Measurements from ENCODE around the gene AKAP7.

Gene AKAP7

DNA sequence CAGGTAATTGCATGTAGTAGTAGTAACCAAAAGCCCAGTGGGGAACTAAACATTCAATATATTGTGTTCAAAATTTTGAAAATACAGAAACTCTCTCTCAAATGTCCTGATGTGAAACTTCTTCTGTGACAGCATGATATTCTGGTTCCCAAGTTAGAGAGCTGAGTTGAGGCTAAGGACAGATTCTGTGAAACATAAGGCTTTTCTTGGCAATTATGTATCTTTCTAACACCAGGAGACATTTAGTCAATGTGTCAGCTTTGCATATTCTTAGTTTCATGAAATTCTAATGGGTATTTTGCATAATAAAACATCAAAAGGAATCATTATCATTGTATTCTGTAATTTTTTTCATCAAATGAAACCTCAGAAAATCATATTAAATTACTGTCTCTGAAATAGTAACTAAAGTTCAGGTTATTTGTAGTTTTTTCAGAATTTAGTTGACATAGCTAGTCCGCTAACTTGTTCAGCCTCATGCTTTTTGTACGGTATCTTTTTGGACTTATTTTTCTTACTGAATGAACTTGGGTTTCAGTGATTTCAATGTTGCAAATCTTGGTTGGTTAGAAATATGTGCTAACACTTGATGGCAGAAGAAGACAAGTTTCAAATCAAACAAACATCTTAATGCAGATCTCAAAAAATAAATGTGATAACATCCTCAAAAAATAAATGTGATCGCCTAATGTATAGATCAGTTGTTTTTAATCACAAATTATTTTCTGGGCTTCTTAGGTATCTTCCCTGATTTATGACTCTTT lies 70.4 kb downstream of the AKAP7 start:
- ATAC-seq, result no peak

DNA sequence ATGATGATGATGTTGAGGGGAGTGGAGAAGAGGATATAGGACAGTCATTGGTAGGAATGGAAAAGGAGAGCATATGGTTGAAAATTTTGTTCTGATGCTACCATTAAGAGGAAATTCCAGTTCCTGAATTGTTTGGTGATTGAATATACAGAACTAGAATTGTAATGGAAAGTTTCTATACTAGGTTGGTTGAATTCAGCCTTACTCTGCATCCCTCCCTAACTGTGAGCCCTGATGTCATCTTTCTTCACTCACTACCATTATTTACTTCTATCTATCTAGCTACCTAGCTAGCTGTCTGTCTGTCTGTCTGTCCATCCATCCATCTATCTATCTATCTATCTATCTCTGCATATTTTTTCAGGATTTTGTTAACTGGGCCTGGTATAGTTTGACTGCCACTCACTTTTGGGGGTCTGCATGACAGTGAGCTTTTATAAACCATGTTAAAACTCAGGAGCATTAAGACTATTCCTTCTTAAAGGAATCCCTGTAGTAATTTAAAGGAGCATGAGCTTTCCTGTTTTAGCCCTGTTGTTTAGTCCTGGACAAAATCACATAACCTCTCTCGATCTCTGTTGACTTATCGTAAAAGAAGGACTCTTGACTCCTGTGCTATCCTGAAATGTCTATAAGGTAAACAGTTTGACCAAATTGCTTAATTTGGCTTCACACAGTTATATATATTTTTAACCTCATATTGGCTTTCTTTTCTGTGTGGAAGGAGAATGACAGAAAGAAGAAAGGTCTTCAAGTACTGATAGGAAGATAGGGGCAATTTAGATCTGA lies 71.4 kb downstream of the AKAP7 start:
- ATAC-seq, result peak in 1 of 2 donors; percentile 41

DNA sequence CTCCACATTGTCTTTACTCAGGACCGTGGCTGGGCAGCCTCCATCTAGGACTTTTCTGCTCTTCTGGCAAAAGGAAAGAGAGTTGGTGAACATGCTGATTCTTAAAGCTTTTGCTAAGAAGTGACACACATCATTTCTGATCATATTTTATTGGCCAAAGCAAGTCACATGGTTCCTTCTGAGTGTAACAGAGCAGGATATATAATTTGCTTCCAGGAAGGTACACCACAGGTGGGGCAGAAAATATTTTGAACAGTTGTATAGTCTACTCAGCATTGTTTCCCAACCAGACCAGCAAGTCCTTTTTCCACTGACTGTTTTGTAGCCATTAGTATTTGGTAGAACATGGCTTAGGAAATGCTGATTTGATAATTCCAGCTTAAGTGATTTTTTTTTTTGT lies 73.5 kb downstream of the AKAP7 start:
- ATAC-seq, result peak; percentile 28 to 30

DNA sequence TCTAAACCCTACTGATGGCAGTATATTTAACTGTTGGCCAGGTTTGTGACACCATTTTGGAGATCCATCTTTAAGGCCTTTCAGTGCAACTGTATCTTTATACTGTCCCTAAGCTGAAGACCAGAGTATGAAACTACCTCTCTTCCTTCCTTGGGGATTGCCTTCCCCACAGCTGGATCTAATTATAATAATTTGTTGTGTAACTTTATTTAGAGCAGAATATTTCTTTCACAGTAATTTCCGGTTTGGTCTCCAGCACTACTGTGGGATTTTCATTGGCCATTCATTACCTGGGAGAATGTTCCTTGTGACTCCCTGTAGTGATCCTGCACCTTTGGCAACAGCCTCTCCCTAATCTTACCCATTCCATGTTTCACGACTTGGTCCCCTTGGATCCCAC lies 75.2 kb downstream of the AKAP7 start:
- ATAC-seq, result no peak

DNA sequence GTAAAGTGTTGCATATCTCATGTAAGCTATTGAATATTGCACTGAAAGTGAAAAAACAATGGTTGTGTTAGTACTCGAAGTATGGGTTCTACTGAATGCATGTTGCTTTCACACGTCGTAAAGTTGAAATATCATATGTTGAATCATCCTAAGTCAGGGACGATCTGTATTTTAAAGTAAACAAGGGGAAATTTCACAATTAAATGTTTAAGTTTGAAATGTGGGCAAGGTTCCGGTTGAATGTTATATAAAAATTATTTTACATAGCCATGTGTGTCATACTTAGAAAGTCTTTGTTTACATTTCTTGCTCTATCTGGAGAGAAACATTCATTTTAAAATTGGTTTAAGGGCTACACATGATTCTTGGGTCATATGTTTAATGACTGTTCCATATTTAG lies 76.8 kb downstream of the AKAP7 start:
- no peak for ATAC-seq

DNA sequence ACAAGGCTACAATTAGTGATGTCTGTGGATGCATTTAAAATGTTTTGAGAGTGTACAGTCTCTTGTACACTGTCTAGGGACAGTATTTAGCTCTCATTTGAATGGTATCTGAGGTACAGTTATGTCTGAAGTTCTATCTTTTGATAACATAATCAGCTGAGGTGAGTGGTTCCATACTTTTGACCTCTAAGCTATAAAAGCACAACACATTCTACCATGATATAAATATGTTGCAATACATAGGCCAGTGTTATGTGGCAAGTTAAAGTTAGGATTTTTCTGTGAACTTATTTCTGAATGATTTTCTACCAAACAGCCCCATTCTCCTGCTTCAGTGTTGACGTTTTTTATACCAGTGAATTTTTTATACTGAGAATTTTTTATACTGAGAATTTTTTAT lies 77.6 kb downstream of the AKAP7 start:
- no peak for ATAC-seq

DNA sequence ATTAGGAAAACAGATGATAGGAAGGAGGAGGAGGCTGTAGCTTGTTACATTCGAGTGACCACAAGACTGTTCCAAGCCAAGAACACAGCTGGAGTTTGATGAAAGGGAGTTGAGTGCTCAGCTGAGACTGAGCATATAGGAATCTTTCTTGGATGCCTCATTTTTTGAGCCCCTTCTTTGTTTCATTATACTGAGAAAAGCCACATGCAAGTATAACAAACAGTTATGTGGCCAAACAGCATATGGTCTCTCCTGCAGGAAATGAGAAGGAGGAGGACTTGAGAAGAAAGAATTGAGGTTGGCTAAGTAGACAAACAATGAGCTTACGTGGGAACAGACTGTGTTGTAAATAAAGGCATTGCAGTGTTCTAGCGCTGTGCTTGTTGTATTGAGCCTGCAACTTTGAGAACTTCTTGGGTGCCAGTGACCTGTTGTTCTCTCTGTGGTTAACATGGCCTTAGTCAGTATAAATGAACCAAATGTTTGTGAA lies 78.3 kb downstream of the AKAP7 start:
- no peak for ATAC-seq

DNA sequence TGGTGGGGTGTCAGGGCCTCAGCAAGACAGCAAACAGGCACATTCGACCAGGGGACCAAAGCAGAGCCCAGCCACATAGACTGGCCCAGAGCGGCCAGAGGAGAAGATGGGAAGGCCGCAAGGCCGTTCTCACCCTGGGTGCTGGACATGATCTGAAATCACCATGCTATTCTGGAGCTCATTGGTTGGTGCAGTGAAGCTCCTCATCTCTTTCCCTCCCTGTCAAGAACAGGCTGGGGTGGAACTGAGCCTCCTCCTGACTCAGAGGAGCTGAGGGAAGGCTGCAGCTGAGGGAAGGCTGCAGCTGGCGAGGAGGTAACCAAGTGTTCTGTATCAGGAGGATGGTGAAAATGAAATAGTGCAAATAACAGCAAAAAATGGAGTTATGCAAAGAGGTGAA lies 80.0 kb downstream of the AKAP7 start:
- no peak for ATAC-seq

DNA sequence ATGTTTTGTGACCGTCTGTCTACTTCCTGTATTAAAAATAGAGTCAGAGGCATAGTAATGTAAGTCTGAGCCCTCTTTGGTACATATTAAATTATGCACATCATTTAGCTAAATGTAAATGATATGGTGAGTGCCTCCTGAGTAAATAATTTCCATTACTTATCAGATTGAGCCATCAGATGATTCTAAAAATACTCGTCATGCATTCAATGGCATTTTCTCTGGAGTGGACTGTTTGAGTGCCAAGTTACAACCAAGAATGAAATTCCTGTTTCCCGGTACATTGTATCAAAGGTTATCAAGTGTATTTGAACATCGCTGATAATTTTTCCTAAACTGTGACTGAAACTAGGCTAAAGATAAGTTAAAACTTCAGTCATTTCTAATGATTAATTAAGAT lies 81.0 kb downstream of the AKAP7 start:
- ATAC-seq, result peak in 1 of 2 donors; percentile 45

DNA sequence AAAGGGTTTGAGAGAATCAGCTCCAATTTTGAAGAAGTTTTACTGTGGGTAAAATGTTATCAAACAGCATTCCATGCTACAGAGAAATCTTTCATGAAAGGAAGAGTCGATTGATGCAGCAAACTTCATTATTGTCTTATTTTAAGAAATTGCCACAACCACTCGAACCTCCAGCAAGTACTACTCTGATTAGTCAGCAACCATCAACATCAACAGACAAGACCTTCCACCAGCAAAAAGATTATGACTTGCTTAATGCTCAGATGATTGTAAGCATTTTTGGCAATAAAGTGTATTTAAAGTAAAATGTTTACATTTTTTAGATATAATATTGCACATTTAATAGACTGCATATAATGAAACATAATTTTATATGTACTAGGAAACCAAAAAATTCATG lies 87.5 kb downstream of the AKAP7 start:
- ATAC-seq, result no peak

DNA sequence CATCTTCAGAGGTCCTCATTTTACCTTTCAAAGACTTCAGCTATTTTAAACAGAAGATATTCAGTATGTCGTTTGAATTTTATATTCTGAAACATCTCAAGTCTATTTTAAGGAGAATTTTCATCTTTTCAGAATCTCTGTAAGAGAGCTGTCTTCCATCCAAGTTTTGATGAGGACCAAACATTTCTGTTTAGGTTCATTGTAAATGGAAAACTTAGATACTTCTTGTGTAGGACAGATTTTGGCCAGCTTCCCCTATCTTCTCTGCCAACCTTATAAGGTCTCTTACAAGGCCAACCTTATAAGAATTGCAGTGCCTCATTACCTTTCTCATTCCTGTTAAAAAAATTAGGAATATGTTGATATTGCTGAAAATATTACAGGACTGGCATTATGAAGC lies 88.1 kb downstream of the AKAP7 start:
- ATAC-seq, result no peak

DNA sequence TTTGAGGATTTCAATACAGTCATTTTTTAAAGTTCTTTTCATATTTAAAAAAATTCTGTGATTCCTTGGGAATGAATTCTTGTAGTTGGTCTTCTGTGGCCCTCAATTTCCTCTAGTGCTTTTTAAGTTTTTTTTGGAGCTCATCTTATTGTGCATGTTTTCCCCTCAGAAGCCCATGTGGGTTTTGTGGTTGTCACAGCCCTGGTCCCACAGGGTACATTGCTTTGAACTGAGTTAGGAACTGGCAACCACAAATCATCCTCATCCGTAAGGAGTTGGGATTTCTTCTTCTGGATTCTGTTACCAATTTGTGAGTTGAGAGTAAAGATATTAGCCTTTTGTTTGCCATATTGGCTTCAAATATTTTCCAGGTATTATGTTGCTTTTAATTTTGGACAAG lies 89.9 kb downstream of the AKAP7 start:
- no peak for ATAC-seq

DNA sequence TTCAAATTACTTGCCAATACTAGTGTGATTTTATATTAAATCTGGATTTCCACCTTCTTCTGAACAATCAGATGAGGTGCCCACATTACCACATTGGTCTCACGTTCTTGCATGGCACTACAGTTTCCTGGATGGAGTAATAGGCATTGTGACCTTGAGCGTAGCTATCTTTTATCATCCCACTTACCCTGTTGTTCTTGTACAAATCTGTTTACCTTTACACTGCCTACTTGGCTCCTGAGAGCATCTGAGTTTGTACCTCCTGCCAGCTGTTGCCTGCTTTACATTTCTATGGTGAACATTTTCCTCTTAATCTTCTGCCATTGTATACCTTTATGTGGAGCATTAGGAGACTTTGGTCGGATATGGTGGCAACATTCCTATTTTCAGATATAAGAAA lies 90.7 kb downstream of the AKAP7 start:
- no peak for ATAC-seq

DNA sequence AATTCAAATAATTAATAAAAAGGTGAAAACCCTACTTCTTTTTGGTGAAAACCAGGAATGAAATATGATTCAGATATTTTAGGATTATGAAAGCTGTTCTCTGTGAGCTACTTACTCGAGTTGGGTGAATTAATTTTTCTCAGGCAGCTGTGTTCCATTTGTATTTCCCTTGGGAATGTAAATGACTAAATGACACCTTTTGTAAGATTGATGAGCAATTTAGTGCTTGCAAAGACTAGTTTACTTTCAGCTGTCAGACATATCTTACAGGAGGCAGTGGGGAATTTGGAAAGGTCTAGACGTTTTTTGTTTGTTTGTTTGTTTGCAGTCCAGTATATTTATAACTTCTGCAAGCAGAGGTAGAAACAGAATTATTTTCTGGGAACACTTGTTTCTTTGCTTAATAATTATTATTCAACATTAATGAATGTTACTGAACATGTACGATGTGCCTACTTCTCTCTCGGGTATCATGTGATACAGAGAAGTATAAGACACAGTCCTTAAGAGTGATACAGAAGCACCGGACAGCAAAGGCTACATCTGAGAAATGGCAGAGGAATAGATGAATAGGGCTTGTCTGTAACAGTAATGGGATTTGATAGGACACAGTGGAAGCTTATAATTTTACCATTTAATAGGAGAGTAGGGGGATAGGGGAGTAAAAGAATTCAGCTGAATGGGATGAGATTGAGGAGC lies 91.3 kb downstream of the AKAP7 start:
- no peak for ATAC-seq

DNA sequence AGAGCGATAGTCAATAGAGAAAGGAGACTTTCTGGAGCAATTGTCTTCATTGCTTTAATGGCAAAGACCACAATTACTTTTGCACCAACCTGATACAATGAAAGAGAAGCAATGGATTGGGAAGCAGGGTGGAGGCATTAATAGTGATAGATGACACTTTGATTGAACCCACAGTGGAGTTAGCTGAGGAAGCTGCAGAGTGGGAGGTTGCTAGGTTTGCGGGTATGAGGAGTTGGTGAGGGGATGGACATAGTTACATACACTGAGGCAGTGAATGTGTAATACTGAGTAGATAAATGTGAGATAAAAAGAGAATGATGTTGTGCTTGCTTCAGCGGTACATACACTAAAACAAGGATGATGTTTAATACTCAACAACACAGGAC lies 91.9 kb downstream of the AKAP7 start:
- no peak for ATAC-seq

DNA sequence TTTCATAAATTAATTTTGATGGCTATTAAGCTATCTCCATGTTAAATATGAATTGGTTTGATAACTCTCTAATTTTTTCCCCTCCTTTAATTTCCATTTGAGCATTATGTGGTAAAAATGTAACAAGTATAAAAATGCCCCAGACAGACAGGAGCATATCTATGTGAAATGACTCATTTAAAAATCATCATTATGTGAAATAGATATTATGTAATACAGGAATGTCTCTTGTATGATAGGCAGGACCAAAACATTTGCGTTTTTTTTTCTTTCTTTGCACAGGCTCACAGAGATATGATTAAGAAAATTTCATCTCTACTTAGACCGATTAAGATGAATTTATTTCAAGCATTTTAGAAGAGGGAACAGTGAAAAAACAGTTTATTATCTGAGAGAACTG lies 95.8 kb downstream of the AKAP7 start:
- peak; percentile 74 to 76 for ATAC-seq

DNA sequence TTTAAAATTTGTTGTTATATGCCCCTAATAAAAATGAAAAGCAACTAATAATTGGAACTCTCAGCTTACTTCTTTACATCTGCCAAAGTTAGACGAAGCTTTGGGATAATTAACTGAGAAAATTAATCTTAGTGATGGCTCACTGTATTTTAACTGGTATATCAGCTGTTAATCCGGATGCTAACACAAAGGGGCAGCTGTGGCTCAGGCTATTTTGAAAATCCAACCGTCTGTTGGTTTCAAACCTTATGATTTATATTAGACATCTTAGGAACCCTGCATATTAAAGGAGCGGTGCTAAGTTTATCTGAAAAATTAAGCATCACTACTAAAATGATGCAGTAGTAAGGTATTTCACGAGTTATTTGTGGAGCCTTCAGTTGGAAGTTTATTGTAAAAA lies 96.6 kb downstream of the AKAP7 start:
- ATAC-seq, result no peak

DNA sequence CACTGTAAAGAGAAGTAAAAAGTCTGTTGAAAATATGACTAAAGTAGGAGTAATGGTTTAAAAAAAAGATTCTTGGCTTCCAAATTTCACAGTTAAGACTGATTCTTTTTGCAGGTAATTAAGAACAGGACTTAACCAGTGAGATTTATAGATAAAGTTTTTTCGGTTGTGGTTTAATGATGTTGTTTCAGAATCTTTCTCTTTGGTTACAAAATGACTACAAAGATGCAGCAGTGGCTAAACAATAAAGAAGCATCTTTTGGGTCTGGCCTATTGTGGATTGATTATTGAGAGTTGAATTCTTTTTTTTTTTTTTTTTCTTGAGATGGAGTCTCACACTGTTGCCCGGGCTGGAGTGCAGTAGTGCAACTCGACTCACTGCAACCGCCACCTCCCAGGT lies 109.7 kb downstream of the AKAP7 start:
- ATAC-seq, result peak; percentile 51 to 70

DNA sequence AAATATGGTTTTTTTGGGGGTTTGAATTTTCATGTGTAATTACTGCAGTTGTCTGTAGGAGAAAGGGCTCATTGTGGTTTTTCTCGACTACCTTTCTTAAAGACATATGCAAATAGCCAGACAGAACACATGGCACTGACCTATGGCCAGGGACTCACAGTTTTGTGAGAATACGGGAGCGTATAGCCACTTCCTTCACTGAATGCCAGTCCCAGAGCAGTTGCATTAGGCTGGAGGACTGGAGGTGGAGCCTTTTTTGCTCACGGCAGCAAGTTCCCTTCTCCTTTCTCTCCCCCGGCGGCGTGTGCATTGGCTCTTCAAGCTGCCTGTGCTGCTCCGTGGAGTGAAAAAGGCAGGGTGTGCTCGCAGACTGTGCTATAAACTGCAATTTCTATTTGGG lies 114.9 kb downstream of the AKAP7 start:
- peak; percentile 30 to 44 for ATAC-seq

DNA sequence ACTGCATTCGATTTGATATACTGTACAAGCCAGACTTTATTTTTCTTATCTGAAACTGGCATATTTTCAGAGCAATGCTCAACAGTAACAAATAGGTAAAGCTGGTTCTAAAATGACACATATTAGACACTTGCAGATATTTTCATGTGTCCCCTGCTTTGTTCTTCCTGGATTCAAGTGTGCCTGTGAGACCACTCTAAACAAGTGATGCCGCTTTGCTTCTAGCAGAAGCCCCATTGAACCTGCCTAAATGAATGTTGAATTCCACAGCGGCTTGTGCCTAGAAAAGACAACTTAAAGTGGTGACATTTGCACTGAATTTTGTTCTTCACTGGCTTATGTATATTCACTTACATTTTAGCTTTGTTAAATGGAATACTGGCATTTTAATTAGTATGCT lies 115.7 kb downstream of the AKAP7 start:
- no peak for ATAC-seq

DNA sequence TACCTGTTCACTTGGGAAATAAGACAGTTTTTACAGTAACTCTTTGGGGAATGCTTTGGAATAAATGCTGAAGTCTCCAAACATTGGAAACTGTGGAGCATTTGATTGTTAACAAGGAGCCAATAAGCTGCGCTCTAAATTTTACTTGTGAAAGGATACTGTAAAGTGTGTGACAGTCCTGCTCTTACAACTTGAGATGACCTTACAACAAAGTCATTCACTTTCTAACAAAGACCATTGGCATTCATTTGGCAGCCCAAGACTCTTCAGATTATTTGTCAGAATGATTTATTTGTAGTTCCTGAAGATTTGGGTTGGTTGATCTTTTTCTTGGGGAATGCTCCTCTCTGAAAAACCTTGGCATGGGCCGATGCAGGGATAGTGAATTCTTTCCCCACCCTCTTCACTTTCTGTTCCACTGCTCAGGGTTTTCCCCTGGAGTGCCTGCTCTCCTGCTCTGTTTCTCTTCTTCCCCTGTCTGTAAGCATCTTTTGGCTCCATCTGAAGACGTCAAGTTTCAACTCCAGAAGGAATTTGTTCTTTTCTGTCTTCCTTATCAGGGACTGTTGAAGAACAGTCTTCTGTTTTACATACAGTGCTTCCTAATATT lies 116.4 kb downstream of the AKAP7 start:
- ATAC-seq, result no peak

DNA sequence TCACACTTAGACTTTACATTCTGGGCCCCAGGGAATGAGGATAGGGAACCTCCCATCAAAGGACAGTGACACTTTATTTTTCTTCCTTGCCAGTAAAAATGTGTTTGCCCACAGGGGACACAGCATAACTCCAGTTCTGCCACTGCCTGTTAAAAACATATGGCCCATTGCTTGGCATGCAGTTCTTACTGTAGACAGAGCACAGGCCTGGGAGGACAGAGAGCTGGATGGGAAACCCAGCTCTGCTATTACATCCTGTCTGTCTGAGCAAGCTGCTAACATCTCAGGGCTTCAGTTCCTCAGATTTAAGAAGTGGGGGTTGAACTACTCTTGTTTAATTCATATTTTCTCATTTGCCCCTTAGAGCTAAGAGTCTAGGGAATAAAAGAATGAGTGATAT lies 120.2 kb downstream of the AKAP7 start:
- ATAC-seq, result no peak

DNA sequence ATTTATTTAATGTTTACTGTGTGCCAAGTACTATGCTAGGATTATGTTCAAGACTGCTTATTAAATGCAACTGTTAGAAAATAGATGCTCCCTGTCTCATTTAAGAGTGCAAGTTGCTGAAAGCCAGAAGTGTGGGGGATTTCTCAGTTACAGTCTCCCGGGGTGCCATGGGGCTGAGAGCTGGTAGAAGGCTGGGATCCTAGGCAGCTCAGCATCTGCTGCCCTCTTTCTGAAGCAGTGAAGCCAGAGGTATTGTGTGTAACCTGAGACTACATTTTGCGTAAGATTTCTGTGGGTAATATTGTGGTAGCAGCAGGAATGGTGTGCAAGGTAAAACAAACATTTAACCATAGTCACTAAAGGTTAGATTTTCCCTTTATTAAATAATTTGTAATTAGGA lies 120.6 kb downstream of the AKAP7 start:
- no peak for ATAC-seq

All from activated CD4-positive, CD25-positive, alpha-beta regulatory T cell treated with anti-CD3 and anti-CD28 coated beads, Interleukin-2, amount 50 U/mL, for 24 hours (primary cell).